Breast epithelium (tissue), 3 donors: ENCODE measurements around the gene SLC25A28.

Experiments
- POLR2A ChIP-seq: fragments of 450-650 bp; IDR thresholded peaks from one replicate; pipeline ENCODE4 v1.6.1; 2016; ENCODE audit warnings: antibody characterized with exemption, mild to moderate bottlenecking, moderate library complexity
- TF ChIP-seq, protein P1 (sequence below), 3 donors: fragments of 450-650 bp; IDR thresholded peaks; one replicate each; pipeline ENCODE4 v1.5.1; 2016 to 2017; ENCODE audit warnings: antibody characterized with exemption in 3 of 3, mild to moderate bottlenecking in 3 of 3, moderate library complexity in 3 of 3

- TF ChIP-seq POLR2A, result no peak
- TF ChIP-seq, protein P1, sequence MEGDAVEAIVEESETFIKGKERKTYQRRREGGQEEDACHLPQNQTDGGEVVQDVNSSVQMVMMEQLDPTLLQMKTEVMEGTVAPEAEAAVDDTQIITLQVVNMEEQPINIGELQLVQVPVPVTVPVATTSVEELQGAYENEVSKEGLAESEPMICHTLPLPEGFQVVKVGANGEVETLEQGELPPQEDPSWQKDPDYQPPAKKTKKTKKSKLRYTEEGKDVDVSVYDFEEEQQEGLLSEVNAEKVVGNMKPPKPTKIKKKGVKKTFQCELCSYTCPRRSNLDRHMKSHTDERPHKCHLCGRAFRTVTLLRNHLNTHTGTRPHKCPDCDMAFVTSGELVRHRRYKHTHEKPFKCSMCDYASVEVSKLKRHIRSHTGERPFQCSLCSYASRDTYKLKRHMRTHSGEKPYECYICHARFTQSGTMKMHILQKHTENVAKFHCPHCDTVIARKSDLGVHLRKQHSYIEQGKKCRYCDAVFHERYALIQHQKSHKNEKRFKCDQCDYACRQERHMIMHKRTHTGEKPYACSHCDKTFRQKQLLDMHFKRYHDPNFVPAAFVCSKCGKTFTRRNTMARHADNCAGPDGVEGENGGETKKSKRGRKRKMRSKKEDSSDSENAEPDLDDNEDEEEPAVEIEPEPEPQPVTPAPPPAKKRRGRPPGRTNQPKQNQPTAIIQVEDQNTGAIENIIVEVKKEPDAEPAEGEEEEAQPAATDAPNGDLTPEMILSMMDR (IDR thresholded peaks at IDR 0.05), result no peak
Observed at GRCh38 chr10:99617696-99618095, 2.5 kb downstream of the SLC25A28 start.
